HG02763 (cell line): Measurements from ENCODE around the gene AXIN1.
"Not testable (repeated sequence)": the region's sequence is repeated elsewhere in the genome, so short reads cannot be mapped to it uniquely, and the experiment has no call there.

Experiments used
- ATAC-seq: cut with Tn5 transposase; IDR thresholded peaks from one replicate; pipeline ENCODE4 v1.9.1; 2021; ENCODE audit warnings: mild to moderate bottlenecking, moderate library complexity; ENCODE audit not compliant: unreplicated experiment

The AXIN1 gene

GRCh38 chr16:334861-335632, 17.5 kb downstream of the AXIN1 start:
- not testable (repeated sequence) for ATAC-seq

DNA sequence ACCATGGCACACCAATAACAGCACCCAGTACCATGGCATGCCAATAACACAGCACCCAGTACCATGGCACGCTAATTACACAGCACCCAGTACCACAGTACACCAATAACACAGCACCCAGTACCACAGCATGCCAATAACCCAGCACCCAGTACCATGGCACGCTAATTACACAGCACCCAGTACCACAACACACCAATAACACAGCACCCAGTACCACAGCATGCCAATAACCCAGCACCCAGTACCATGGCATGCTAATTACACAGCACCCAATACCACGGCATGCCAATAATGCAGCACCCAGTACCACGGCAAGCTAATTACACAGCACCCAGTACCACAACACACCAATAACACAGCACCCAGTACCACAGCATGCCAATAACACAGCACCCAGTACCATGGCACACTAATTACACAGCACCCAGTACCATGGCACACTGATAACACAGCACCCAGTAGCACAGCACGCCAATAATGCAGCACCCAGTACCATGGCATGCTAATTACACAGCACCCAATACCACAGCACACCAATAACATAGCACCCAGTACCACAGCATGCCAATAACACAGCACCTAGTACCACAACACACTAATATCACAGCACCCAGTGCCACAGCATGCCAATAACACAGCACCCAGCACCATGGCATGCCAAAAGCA, 18.2 kb downstream of the AXIN1 start:
- ATAC-seq: not testable (repeated sequence)

GRCh38 chr16:333406-334094, 19.0 kb downstream of the AXIN1 start:
- ATAC-seq: no peak

GRCh38 chr16:331181-331814, 21.2 kb downstream of the AXIN1 start:
- ATAC-seq: not testable (repeated sequence)

GRCh38 chr16:330741-331140, 21.8 kb downstream of the AXIN1 start:
- ATAC-seq: no peak

DNA sequence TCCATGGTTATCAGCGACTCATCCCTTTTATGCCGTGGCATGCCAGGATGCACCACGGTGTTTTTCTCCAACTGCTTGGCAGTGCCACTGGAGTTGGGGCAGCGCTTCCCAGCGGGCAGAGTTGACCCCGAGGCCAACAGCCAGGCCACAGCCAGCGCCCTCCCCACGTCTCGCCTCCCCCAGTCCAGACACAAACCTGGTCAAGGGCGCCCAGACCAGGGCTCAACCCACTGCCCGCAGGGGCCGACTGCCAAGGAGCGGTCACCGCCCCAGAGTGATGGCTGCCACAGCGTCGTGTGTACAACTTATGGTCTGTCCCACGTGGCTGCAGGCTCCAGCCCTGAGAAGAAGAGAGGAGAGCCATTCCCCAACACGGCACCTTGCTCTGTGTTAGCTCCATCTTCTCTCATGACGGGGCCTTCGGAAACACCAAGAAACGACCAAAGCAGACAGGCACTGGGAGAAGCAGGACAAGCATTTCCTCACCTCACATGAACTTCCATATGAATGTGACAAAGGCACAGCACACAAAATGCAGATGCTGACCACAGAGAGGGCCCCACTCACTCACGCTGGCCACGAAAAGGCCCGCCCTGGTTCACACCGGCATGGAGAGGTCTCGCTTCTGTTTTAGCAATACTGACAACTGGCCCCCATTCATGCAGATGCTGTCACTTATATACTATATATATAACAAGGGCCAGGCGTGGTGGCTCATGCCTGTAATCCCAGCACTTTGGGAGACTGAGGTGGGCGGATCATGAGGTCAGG, 27.0 kb downstream of the AXIN1 start:
- ATAC-seq: no peak

- no peak for ATAC-seq
Measured at GRCh38 chr16:324451-325334, 27.8 kb downstream of the AXIN1 start.

- ATAC-seq: no peak
Measured at GRCh38 chr16:324201-324450, 28.4 kb downstream of the AXIN1 start.

- no peak for ATAC-seq
Measured at GRCh38 chr16:322476-323143, 29.9 kb downstream of the AXIN1 start.

GRCh38 chr16:321532-321931, 31.0 kb downstream of the AXIN1 start:
- ATAC-seq: no peak

GRCh38 chr16:320206-320605, 32.3 kb downstream of the AXIN1 start:
- no peak for ATAC-seq

- no peak for ATAC-seq
Measured at GRCh38 chr16:318628-319027, 33.9 kb downstream of the AXIN1 start.

DNA sequence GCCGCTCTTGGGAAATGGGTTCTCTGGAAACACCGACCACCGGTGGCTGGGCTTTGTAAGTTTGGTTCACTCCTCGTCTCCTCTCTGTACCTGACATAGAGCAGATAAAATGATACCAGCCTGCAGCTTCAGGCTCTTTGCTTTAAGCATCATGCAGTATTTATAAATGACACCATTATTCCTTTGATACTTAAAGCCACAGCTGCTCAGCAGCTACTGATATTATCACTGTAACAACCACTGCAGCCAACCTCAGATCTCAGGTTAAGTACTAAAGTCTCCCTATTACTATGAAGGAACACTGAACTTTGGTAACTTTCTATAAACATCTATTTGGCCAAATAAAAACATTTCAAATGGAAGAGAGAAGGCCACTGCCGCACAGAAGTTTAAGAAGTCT, 34.9 kb downstream of the AXIN1 start:
- ATAC-seq: no peak

GRCh38 chr16:316741-317464, 35.6 kb downstream of the AXIN1 start:
- ATAC-seq: no peak

DNA sequence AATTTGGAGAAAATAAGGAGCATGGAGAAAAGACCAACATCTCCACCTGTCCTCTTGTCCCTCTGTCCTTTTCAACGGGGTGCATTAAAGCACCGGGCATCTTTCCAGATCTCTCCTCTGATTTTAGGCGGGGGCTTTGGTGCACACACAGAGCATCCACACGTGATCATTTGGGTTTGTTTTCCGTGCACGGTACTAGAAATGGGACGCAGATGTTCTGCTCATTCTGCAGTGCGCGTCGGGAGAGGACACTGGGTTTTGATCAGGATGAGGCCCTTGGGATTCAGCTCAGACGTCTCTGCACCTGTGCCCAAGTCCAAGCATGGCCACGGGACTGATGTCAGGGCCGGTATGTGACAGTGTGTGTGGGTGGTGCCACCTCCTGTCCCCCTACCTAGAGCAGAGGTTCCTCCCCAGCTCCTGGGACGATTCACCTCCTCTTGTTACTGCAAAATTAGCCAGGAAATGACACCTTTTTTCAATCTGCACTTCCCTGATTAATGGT, 37.7 kb downstream of the AXIN1 start:
- no peak for ATAC-seq

DNA sequence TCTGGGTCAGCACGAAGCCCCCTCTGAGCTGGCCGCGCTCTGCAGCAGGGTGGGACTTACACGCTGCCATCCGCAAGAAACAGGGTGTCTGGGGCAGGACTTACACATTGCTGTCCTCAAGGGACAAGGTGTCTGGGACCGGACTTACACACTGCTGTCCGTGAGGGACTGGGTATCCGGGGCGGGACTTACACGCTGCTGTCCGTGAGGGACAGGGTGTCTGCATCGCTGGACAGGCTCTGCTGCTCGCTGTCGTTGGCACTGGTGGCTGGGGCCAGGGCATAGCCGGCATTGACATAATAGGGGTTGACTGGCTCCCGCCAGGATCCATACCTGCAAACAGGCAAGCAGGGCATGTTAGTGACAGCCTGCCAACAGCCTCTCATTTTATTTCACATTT, 38.2 kb downstream of the AXIN1 start:
- ATAC-seq: no peak

DNA sequence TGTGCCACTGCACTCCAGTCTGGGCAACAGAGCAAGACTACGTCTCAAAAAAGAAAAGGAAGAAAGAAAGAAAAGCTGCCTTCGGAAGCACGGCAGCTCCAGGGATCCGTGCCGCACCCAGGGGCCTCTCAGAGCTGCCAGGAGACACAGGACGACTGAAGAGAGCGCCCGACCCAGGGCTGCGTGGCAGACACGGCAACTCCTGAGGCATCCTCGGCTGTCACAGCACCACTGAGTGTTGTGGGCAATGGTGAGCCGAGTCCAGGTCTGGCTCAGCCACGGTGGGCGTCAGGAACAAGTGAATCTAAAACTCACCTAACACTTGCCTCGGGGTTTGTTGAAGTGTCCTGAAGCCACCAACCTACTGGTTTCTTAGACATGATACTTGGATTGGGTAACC, 40.8 kb downstream of the AXIN1 start:
- ATAC-seq: no peak

GRCh38 chr16:309476-309875, 43.0 kb downstream of the AXIN1 start:
- ATAC-seq: no peak
